Fibroblast of mammary gland (primary cell): ENCODE data around the gene NEURL3.

ENCODE experiments used
- DNase-seq: peaks from one replicate; pipeline ENCODE4 v3.0.0-alpha.2; 2010; ENCODE audit warnings: low read depth
- H3K4me3 ChIP-seq: 2 replicates; pipeline ENCODE4 v1.5.1; 2011; ENCODE audit warnings: low read depth, mild to moderate bottlenecking, low read length, moderate library complexity; ENCODE audit not compliant: control insufficient read depth
- TF ChIP-seq, protein P1 (sequence below): conservative IDR thresholded peaks from 2 replicates; pipeline ENCODE4 v1.5.1; 2011; ENCODE audit warnings: low read depth, low read length, inconsistent platforms; ENCODE audit not compliant: control insufficient read depth, insufficient read depth

NEURL3 gene

DNA sequence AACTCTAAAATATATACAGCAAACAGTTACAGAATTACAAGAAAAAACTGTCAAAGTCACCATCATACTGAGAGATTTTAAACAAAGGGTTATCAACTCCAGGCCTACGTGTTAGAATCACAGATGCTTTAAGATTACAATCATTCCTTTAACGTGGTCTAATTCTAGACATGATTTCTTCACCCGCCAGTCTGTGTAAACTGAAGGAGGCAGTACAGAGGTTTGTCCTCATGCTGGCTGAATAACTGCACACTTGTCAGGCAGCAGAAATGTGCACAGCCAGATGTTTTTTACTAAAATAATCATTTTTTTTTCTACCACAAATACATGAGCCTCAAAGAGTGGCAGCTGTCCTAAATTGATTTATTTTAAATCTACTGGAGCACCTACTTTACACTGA lies 15.5 kb upstream of the NEURL3 start:
- DNase-seq: no peak
- H3K4me3 ChIP-seq: no peak overlapping the region
- TF ChIP-seq, protein P1, sequence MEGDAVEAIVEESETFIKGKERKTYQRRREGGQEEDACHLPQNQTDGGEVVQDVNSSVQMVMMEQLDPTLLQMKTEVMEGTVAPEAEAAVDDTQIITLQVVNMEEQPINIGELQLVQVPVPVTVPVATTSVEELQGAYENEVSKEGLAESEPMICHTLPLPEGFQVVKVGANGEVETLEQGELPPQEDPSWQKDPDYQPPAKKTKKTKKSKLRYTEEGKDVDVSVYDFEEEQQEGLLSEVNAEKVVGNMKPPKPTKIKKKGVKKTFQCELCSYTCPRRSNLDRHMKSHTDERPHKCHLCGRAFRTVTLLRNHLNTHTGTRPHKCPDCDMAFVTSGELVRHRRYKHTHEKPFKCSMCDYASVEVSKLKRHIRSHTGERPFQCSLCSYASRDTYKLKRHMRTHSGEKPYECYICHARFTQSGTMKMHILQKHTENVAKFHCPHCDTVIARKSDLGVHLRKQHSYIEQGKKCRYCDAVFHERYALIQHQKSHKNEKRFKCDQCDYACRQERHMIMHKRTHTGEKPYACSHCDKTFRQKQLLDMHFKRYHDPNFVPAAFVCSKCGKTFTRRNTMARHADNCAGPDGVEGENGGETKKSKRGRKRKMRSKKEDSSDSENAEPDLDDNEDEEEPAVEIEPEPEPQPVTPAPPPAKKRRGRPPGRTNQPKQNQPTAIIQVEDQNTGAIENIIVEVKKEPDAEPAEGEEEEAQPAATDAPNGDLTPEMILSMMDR: no peak

DNA sequence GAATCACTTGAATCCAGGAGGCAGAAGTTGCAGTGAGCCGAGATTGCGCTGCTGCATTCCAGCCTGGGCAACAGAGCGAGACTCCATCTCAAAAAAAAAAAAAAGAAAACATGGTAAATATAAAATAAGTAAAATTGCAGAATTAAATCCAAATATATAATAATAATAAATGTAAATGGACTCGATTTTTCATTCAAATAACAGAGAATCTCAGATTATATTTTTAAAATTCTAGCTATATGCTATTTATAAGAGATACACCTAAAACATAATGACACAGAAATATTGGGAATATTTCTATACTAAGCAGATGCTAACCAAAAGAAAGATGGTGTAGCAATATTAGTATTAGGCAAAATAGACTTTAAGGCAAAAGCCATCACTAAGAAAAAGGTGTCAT lies 15.1 kb upstream of the NEURL3 start:
- H3K4me3 ChIP-seq: no peak overlapping the region
- no peak for DNase-seq
- TF ChIP-seq, protein P1: no peak

DNA sequence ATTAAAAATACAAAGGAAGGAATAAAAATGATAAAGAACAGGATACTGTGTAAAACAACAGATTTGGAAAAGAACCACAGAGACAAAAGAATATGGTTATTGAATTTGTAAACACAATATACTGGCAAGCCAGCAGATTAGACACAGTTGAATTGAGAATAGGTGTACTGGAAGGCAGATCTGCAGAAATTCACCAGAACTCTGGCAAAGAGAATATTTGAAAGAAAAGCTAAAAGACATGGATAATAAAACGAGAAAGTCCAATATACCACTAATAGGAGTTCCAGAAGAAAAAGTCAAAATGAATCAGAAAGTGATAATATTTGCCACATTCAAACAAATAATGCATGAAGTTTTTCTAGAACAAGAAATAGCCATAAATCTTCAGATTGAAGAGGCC lies 11.9 kb upstream of the NEURL3 start:
- TF ChIP-seq, protein P1: no peak
- no peak for DNase-seq
- no peak overlapping the region for H3K4me3 ChIP-seq

DNA sequence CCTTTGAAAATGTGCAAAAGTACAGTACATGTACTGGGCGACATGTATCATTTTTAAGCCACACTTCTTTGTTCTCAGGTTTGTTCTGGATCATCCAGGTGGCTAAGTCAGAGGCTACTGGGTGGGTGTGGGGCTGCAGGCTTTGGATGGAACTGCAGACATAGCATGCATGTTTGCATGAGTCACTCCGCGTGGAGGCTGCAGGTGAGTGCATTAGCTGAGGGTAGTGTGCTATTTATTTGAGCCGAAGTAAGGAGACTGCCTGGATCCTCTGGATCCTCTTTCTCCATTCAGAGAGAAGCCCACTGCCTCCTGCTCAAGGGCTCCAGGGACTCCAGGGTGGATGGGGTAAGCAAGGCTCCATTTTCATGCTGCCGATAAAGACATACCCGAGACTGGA lies 9.4 kb upstream of the NEURL3 start:
- no peak for DNase-seq
- TF ChIP-seq, protein P1: no peak
- H3K4me3 ChIP-seq: no peak overlapping the region

DNA sequence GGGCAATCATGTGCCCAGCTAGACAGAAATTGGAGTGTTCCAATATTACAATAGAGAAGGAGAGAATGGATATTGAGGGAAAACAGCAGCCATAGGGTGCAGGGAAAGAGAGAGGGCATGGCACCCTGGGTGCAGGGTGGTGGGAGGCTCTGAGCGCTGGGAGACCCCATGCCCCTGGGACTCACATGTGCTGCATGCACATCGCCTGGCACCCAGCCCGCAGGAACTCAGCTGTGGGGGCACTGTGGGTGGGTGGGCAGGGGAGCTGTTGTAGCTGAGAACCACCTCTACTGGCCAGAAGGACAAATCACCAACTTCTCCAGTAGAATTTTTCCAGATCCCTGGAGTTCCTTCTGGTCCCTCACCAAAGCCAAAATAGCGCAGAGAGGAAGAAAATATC lies 7.2 kb upstream of the NEURL3 start:
- no peak for DNase-seq
- H3K4me3 ChIP-seq: no peak overlapping the region
- TF ChIP-seq, protein P1: no peak

DNA sequence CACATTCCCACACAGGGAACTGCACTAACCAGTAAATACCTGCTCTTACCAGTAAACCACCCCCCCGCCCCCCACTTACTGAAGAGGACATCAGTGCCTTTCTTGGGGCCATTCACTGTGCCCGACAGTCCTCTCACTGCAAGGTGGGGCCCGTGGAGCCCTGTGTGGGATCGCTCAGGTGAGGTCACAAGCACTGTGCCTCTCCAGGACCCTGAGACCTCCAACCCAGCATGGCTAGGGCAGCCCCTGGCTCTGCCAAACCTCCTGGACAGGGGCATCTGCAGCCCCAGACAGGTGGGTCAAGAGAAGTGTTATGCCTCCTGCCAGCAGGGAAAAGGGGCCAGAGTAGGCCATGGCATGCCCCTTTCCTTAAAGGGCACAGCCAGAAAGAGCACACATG lies 6.7 kb upstream of the NEURL3 start:
- no peak overlapping the region for H3K4me3 ChIP-seq
- no peak for DNase-seq
- TF ChIP-seq, protein P1: no peak

DNA sequence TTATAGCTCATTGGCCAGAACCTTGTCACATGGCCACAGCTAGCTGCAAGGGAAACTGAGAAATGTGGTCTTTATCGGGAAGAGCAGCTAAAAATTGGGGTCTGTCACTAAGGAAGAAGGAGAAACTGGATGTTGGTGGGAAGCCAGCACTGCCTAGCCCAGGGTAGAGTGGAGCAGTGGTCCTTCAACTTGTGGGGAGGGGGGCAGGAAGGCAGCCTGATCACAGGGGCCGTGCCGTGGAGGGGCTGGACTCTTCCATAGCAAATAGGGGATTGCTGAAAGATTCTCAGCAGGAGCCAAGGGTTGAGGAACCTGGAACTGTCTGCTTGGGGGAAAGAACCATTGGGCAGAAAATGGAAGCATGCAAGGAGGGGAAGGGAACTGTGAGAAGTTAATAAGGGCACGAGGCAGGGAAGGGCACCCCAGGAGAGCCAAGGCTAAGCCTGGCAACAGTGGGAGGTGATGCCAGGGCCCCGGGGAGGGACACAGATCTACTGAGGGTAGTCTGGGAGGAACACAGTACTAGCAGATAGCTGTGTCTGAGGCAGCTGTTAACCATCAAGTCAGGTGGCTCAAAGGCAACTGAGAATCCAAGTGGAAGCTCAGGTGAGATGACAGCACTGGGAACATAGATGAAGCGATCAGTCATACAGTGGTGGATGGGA lies 5.9 kb upstream of the NEURL3 start:
- DNase-seq: no peak
- H3K4me3 ChIP-seq: no peak overlapping the region
- TF ChIP-seq, protein P1: no peak
